IPS DF 4.7 (cell line): ENCODE data around the gene CALML5.

Source experiments
- DNase-seq: peaks from one replicate; pipeline ENCODE4 v3.0.0-alpha.2; 2013; ENCODE audit warnings: low spot score; ENCODE audit errors: extremely low read depth

Gene CALML5, protein sequence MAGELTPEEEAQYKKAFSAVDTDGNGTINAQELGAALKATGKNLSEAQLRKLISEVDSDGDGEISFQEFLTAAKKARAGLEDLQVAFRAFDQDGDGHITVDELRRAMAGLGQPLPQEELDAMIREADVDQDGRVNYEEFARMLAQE

DNA sequence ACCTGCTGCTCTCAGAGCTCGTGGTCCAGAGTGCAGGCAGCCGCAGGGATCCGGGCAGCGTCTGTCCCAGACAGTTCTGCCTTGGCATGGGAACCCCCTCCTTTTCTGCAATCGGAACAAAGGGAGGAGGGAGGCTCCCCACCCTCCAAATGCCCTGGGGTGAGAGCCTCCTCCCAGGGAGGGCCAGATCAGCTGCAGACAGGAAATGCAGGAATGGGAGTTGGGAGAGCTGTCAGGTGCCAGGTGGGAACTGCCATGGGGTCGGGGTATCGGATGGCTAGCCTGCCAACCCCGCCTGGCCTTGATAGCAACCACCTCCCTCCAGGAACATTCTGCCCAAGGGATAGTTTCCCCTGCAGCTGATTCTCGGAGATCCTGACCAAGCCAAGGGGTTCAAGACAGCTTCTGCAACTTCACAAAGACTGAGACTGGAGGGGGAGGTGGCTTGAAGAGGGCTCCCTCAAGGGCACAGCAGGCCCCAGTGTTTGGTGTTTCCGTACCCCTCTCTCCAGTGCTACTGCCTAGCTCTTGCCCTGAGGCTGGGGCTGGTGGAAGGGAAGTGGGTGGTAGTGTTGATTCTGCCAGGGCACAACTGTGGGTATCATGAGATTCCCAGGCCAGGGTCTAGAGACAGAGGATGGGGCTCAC lies at the start of gene CALML5:
CALML5 (minus strand) TSS at position 78 of the 648 bp plus-strand sequence. CDS start 132 bp downstream, outside the sequence.
- DNase-seq, result no peak

DNA sequence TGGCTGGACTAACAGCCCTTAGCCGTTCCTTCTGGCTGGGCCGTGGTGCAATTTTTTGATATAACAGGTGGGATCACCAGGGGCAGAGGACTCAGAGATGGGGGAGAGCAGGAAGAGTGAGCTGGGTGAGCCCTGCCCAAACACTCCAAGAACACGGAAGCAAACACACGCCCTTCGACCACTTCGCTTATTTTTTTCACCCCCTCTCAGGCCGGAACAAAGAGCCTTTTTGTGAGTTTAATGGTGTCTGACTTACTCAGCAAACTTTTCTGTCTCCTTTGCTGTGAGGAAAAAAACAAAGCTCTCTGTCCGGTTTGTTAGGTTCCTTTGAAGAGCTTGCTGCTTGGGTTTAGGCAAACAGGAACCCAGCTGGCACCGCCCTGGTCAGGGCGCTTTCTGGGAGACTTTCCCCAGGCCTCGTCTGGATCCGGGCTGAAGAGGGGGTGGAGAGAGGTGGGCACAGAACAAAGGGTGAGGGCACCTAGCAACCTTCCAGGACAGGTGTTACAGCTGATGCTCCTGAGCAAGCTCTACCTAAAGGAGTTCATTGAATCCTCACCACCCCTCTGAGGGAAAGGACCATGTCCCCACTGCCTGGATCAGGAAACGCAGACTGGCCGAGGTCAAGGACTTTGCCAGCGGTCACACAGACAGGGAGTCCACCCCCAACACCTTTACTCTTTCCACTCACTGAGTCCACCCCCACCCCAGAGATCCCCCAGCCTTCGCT lies 48.7 kb upstream of the CALML5 start:
- DNase-seq, result no peak

DNA sequence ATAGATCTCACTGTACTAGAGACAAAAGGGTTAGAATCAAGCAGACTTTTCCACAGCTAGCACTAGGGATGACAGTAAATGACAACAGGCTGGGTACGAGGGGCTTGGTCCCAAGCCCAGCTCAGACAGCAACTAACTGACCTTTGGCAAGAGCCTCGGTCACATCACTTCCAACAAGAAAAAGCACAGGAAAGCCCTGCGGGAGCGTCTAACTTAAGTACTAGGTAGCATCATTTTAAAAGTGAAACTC lies 48.2 kb upstream of the CALML5 start:
- DNase-seq, result no peak

DNA sequence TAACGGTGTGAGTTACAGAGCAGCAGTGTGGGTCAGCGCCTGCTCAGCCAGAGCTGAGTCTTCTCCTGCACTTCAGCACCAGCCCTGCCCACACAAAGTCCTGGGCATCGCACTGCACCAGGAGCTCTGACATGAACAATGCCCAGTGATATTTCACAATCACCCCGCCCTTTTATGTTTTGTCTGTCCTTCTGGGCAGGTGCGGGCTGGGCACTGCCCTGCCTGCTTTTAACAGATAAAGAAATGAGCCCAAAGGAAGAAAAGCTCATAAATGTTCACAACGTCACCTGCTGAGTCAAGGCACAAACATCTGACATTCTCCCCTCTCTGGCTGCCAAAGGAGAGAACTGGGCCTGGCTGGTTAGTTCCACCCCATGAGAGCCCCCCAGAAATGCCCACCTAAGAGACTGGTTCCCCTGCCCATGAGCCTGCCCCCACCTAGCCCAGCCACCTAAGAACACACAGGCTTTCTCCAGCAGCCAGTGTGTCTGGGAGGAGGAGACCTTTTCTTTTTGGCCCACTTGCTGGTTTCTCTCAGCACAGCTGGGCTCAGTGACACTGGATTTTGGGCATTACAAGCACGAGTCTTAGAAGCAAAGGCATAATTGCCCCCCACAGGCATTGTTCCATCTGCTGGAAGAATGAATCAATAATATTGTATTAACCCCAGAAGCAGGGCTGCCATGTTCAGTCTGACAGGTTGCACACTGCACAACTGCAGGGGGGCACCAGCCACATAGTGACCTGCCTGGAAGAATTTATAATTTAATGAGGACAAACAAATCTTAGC lies 47.7 kb upstream of the CALML5 start:
- no peak for DNase-seq

DNA sequence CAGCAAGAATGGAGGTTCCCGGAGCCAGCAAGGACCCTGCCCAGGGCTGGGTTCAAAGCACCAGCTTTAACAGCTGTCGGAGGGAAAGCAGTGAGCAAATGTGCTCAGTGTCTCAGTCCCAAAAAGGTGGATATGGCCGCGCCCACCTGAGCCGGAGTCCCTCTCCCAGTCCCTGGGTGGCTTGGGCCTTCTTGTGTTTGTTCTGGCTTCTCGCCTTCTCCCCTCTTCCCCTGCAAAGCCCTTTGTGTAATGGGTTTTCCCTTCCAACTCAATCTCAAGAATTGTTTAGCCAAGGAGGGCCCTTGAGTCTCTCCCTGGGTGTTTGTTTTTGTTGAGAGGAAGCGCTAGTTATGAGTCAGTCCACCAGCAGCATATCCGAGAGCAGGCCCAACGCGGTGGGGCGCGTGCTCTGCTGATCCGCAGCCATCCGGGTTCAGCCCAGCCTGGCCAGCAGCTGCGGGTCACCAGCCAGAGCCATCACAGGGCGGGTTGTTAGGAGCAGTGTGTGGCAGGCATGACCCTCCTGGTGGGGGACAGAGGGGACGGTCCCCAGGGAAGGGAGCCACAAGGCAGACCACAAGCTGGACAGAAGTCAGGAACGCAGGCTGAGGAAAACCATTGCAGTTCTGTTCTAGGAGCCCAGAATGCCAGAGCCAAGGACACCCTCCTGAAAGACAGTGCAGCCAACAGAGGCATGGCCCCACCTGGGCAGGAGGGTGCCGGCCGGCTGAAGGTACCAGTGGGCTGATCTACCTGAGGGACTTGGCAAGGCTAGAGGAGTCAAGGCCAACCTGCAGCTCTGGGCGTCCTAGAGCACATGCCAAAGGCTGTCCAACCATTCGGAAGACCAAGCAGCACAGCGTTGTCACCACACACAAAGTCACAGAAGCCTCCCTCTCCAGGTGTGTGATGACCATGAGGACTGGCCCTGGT lies 46.7 kb upstream of the CALML5 start:
- no peak for DNase-seq

DNA sequence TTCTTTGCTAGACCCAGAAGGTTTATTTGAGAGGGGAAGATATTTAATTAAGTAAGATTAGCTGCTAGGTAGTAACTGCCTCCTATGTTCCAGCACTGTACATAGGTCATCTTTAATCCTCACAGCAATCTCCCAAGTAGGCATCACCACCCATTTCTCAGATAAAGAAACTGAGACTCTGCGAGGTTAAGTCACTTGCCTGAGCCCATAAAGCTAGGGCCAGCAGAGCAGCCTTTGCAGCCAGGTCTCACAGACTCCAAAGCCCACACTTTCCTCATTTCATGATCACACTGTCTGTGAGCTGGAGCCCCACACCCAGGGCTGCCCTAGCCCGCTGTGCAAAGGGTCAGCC lies 46.0 kb upstream of the CALML5 start:
- DNase-seq, result no peak

DNA sequence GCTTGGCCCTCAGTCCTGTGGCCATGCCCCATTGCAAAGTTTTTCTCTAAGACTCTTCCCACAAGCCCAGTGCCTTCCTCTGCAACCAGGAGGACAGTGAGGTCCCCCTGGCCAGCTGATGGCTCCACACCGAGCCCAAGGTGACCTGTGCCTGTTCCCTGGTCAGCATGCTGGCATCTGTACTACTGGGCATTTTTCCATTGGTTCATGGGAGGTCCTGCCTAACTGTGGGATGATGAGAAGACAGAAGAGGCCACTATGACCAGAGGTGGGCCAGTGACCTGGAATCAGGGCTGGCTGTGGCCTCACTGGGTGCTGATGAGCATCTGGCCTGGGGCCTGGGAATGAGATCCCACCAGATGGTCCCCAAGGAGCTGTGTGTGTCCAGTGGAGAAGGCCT lies 45.6 kb upstream of the CALML5 start:
- DNase-seq, result no peak

DNA sequence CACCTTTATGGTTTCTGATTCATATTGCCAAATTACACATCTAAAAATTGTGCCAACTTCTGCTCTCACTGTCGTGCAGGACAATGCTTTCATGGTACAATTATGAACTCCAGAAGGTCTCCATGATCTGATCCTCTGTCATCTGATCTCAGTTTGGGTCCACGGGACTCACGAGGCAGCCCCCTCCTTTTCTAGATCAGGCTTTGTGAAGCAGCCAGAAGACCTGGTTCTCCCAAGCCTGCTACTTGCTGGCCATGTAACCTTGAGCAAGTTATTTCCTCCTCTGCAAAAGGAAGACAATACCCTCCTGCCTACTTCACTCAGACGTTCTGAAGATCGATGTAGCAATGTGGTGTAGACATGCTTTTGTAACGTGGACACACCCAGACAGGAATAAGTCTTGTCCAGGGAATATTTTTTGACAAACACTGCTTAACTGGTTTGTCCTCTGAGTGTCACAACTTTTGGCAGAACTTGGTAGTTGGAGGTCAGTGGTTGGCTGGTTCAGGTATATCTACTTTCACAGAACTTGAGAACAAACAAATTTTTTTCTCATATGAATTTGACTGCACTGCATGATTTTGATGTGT lies 44.9 kb upstream of the CALML5 start:
- no peak for DNase-seq

DNA sequence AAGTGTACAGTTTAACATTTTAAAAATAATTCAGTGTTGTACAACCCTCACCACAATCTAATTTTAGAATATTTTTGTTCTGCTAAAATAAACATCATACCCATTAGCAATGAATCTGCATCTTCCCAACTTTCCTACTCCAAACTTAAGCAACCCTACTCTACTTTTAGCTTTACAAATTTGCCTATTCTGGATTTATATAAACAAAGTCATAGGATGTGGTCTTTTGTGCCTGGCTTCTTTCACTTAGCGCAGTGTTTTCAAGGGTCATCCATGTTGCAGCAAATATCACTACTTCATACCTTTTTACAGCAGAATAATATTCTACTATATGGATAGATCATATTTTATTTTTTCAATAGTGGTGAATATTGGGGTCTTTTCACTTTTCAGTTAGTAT lies 44.3 kb upstream of the CALML5 start:
- DNase-seq, result no peak

DNA sequence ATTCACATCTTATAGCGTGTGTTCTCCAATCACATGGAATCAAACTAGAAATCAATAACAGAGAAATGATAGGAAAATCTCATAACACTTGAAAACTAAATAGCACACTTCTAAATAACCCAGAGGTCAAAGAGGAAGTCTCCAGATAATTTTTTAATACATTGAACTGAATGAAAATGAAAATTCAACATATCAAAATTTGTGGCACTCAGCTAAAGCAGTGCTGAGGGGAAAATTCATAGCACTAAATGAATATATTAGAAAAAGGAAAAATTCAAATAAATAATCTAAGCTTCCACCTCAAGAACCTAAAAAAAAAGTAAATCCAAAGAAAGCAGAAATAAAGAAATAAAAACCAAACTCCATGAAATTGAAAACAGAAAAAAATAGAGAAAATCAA lies 42.7 kb upstream of the CALML5 start:
- no peak for DNase-seq

DNA sequence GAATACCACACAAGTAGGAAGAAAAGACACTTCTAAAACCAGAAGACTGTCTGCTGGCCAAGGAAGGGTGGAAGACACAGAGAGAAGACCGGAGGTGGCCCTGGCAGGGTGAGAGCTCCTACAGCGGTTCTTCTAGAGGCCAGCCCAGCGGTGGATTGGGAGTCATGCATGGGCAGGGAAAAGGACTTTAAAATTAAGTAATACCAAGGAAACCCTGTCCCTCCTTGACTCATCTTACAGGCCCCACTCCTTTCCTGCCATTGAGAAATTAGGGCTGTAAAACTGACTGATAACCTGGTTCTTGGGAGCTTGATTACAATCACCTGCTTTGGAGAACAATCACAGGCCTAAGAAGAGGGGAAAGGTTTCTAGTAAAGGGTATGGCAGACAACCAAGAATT lies 41.5 kb upstream of the CALML5 start:
- no peak for DNase-seq

DNA sequence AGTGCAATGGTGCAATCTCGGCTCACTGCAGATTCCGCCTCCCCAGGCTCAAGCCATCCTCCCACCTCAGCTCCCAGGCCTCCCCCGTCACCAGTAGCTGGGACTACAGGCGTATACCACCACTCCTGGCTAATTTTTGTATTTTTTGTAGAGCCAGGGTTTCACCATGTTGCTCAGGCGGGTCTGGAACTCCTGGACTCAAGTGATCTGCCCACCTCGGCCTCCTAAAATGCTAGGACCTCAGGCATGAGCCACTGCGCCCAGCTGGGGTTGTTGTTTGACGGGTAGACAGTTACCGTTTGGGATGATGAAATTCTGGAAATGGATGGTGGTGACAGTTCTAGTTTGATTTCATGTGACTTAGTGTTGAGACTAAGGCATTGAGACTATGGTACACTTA lies 40.7 kb upstream of the CALML5 start:
- no peak for DNase-seq

DNA sequence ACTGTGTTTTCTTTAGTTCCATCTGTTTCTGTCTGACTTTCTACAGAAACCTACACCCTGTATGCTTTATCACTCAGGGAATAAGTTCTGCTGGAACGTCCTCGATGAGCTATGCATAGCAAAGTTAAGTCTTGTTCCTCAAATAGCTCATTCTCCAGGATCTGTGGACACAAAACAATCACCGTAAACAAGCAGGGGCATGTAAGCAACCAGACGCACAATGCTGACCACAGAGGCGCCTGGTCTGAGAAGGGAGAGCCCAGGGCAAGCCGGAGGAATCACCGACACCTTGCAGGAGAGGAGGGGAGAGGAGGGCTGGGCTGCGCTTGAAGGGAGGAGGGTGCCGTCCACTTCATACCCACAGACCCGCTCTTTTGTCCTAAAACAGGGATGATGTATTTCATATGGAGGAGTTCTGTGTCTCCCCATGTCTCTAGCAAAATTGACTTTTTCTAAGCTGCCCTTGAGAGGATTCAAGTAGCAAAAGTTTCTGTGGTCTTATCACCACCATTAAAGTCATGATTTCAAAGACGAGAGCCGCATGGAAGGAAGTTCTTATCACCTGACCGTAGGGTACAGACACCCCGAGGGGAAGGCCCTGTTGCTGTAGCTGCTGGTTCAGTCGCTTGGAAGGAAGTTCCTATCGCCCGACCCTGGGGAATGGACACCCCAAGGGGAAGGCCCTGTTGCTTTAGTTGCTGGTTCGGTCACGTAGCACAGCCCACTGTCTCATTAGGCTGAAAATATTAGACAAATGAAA lies 39.7 kb upstream of the CALML5 start:
- no peak for DNase-seq

DNA sequence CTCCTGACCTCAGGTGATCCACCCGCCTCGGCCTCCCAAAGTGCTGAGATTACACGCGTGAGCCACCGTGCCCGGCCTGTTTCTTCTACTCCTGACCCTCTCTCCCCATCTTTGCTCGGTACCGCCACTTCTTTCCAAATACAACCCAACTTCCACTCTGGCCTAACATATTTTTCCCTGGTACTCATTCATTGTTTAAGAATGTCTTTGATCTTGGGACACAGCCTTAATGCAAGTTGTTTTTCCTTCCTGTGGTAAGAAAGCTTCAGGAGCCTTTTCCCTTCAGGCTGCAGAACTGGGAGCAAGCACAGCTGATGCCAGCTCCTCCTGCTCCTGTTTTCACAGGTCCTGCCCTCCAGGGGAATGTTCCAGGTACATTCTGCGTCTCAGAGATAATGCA lies 39.1 kb upstream of the CALML5 start:
- DNase-seq, result no peak

DNA sequence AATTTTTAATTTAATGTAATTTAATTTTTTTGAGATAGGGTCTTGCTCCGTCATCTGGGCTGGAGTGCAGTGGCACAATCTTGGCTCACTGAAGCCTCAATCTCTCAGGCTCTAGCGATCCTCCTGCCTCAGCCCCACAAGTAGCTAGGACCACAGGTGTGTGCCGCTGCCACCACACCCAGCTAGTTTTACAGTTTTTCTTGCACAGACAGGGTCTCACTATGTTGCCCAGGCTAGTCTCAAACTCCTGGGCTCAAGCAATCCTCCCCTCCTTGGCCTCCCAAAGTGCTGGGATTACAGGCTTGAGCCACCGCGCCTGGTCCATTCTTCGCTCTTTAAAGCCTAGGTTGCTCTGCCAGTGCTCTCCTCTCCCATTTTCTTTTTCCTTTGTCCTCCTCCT lies 38.3 kb upstream of the CALML5 start:
- DNase-seq, result no peak

DNA sequence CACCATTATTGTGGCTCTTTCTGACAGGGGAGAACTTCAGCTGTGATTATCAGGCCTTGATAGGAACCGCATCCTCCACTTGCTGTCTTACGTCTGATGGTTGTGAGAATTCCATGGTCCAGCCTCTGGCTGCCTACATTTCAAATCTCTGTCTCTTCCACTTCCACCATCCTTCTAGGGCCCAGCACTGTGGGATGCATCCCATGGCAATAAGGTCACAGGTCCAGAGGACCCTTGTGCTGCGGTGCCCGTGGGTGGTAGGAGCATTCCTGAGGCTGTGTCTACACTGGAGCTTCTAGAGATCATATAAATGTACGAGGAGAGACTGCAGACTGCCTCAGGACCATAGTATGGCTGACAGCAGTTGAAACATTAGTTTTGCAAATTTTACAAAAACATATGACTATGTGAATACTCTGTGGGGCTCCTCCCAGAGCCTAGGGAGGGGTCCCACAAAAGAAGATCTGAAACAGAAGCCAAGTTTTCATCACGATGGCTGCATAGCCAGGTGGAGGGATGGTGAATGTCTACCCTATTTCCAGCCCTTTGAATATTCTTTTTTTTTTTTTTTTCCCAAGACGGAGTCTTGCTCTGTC lies 37.2 kb upstream of the CALML5 start:
- DNase-seq, result no peak

DNA sequence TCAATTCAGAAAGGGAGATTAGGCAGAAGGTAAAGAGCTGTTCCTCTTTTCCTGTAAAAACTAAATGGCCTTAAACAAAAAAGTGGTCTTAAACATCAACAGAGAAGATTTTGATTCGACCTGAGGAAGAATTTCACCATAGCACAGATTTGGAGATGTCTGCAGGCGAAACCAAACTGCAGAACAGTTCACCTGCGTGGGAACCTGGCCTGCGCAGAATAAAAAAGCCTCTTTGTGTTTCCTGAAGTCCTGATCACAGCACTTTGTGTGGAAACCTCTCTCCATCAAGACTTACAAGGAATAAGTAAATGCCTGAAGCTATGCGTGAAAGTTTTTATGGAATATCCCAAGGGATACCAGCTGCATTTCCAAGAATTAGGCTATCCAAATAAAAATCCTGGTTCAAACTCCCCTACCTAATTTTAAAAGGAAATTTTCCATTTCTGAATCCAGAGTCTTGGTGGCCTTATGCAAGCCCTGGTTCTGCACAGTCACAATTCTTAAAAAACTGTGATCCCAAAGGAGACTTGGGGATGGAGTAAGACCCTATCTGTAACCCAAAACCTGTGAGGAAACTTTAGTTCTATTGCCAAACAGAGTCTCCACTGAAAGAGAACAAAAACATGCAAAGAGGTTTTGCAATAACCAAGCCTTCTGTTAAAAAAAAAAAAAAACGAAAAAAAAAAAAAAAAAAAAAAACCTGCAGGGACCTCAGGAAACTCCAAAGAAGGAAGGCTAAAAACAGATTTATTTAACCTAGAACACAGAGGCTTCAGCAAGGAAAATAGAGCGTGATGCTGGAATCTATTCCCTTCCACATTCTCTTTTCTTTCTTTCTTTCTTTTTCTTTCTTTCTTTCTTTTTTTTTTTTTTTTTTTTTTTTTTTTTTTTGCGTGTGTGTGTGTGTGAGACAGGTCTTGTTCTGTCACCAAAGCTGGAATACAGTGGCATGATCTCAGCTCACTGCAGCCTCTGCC lies 35.8 kb upstream of the CALML5 start:
- no peak for DNase-seq

DNA sequence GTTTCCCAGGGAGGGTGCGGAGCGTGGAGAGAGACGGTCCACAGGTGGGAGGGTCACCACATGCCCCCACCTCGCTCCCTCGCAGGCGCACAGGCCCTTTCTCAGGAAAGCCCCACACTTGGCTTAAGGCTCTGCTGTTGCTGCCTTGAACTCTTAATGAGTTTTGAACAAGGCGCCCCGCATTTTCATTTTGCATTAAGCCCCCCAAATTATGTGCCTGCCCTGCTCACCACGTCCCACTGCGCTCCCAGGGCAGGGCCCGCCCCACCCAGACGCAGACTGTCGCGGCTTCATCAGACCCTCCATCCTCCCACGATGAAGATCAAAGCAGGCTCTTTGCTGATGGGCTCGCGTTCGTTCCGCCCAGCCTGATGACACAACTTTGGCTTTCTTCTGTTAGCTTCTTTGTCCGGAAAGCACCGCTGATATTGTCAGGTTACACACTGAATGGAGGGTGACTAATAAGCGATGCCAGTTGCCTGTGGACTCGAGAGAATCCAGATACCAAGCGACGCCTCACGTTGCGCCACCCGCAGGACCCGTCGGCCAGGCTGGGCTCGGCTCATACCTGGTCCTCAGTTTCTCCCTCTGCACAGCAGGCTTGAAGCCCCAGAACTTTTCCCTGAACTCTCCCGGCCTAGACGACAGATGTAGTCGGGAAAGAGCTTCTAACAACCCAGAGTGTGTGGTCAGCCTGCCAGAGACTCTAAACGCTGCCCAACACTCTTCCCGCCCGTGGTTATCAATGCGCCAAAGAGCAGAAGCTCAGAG lies 34.9 kb upstream of the CALML5 start:
- DNase-seq, result no peak
